Measurements from ENCODE around the gene MYF6.

MYF6 gene

GRCh38 chr12:80756875-80757274 is 49.4 kb downstream of the MYF6 start:
- DNase-seq (ENCODE audit: low read depth in 2 of 2), result no peak
